Endothelial cell of umbilical vein (primary cell): ENCODE measurements around the gene SCRN1. TPM values are rescaled to one million over a fixed set of nuclear protein-coding genes. Genes with fewer than 3 reads are reported as not detected.

ENCODE experiments used
- BruUV-seq: library from RNA; stranded (reverse); fragments of 400-500 nt; replicated peaks from 2 replicates; lab custom pipeline; 2021; lab: Mats Ljungman, UMichigan
- CTCF ChIA-PET: fragments of 300-600, 350-600 bp; sonication (Branson Sonifier 250); formaldehyde crosslinking; loops from one replicate; lab custom pipeline; 2021; ENCODE audit warnings: antibody characterized with exemption, inconsistent platforms; lab: Charles Lee
- POLR2A ChIA-PET: fragments of 300-600, 350-600 bp; sonication (Branson Sonifier 250); formaldehyde crosslinking; loops from one replicate; lab custom pipeline; 2021; ENCODE audit warnings: antibody characterized with exemption, inconsistent platforms; lab: Charles Lee
- DNase-seq: peaks from one replicate; pipeline ENCODE4 v3.0.0-alpha.2; 2011; ENCODE audit warnings: low read depth, low spot score
- FAIRE-seq: peaks from 2 replicates; lab custom pipeline; 2011; peaks lifted over from hg19 to GRCh38; lab: Jason Lieb, UNC
- H2AFZ ChIP-seq: 2 replicates; pipeline ENCODE4 v1.6.0; 2012; ENCODE audit warnings: low read depth, low read length, control low read depth, inconsistent platforms
- H3K27ac ChIP-seq: 2 replicates; pipeline ENCODE4 v1.5.1; 2011; ENCODE audit warnings: low read depth, mild to moderate bottlenecking, control low read depth, low read length, moderate library complexity; ENCODE audit not compliant: insufficient read depth
- H3K27me3 ChIP-seq, 2 experiments: 2 replicates each; pipeline versions ENCODE4 v1.6.0 to v1.6.1; 2011; ENCODE audit warnings: low read length in 2 of 2, mixed read lengths in 1 of 2; ENCODE audit not compliant: control insufficient read depth in 2 of 2, insufficient read depth in 2 of 2
- H3K36me3 ChIP-seq, 2 experiments: 2 replicates in 1 of 2; 3 replicates in 1 of 2; pipeline ENCODE4 v1.5.1; 2011; ENCODE audit warnings: low read length in 2 of 2, mild to moderate bottlenecking in 1 of 2, moderate library complexity in 1 of 2; ENCODE audit not compliant: control insufficient read depth in 2 of 2, insufficient read depth in 2 of 2; ENCODE audit errors: extremely low read depth in 1 of 2
- H3K4me1 ChIP-seq: 3 replicates; pipeline ENCODE4 v1.5.1; 2011; ENCODE audit warnings: mild to moderate bottlenecking, low read length; ENCODE audit not compliant: control insufficient read depth, insufficient read depth; ENCODE audit errors: extremely low read depth
- H3K4me2 ChIP-seq: 2 replicates; pipeline ENCODE4 v1.6.1; 2011; ENCODE audit warnings: low read length, control low read depth, mixed read lengths; ENCODE audit not compliant: insufficient read depth
- H3K4me3 ChIP-seq, 3 experiments: fragments of 200-600 bp in 1 of 3; sonication (generic), shearing (Covaris generic) in 1 of 3; replicated peaks in 1 of 3; 2 replicates each; pipeline ENCODE4 v1.5.1; 2011 to 2016; ENCODE audit warnings: control low read depth in 3 of 3, low read length in 3 of 3, mild to moderate bottlenecking in 2 of 3, inconsistent platforms in 1 of 3, low read depth in 1 of 3, moderate library complexity in 1 of 3; ENCODE audit not compliant: insufficient read depth in 1 of 3
- H3K79me2 ChIP-seq: 2 replicates; pipeline ENCODE4 v1.6.0; 2012; ENCODE audit warnings: low read length, inconsistent platforms; ENCODE audit not compliant: control insufficient read depth, insufficient read depth
- H3K9ac ChIP-seq: replicated peaks from 2 replicates; pipeline ENCODE3; 2011; ENCODE audit warnings: low read length, control low read depth; ENCODE audit not compliant: insufficient read depth; ENCODE audit errors: extremely low read depth
- H3K9me1 ChIP-seq: replicated peaks from 3 replicates; pipeline ENCODE4 v1.6.0; 2011; ENCODE audit warnings: mild to moderate bottlenecking, low read length; ENCODE audit not compliant: control insufficient read depth, insufficient read depth; ENCODE audit errors: extremely low read depth
- H3K9me3 ChIP-seq: replicated peaks from 2 replicates; pipeline ENCODE4 v1.5.1; 2012; ENCODE audit warnings: low read length, inconsistent platforms; ENCODE audit not compliant: control insufficient read depth, insufficient read depth
- H4K20me1 ChIP-seq: replicated peaks from 2 replicates; pipeline ENCODE3; 2011; ENCODE audit warnings: mild to moderate bottlenecking, low read length; ENCODE audit not compliant: control insufficient read depth, insufficient read depth; ENCODE audit errors: extremely low read depth
- CTCF ChIP-seq, 2 donors: IDR thresholded peaks; 1 replicate in 1 of 2; 2 replicates in 1 of 2; pipeline ENCODE4 v1.5.1; 2011; ENCODE audit warnings: low read length in 2 of 2, mild to moderate bottlenecking in 2 of 2, moderate library complexity in 2 of 2, control low read depth in 1 of 2, inconsistent platforms in 1 of 2, low read depth in 1 of 2; ENCODE audit not compliant: insufficient read depth in 1 of 2; ENCODE audit errors: extremely low read depth in 1 of 2
- EZH2 ChIP-seq: IDR thresholded peaks from 2 replicates; pipeline ENCODE4 v1.6.1; 2012; ENCODE audit warnings: borderline replicate concordance, low read depth, mild to moderate bottlenecking, moderate library complexity, low read length, inconsistent platforms; ENCODE audit not compliant: severe bottlenecking
- FOS ChIP-seq: IDR thresholded peaks from 2 replicates; pipeline ENCODE4 v1.6.1; 2011; ENCODE audit warnings: mild to moderate bottlenecking, low read length, moderate library complexity, borderline replicate concordance; ENCODE audit not compliant: insufficient read depth
- GATA2 ChIP-seq: IDR thresholded peaks from 2 replicates; pipeline ENCODE4 v1.7.0; 2011; ENCODE audit warnings: low read depth, mild to moderate bottlenecking, moderate library complexity, mixed read lengths, low read length; ENCODE audit not compliant: insufficient read length, insufficient read depth
- JUN ChIP-seq: IDR thresholded peaks from 2 replicates; pipeline ENCODE4 v1.6.1; 2011; ENCODE audit warnings: borderline replicate concordance, low read depth; ENCODE audit not compliant: insufficient read length, insufficient read depth
- MAX ChIP-seq: IDR thresholded peaks from 2 replicates; pipeline ENCODE4 v1.6.1; 2011; ENCODE audit not compliant: insufficient read depth, insufficient read length
- MYC ChIP-seq: IDR thresholded peaks from one replicate; pipeline ENCODE4 v1.6.1; 2011; ENCODE audit warnings: mild to moderate bottlenecking, low read depth, low read length
- POLR2A ChIP-seq: IDR thresholded peaks from 2 replicates; pipeline ENCODE4 v1.6.1; 2012; ENCODE audit warnings: low read depth, mild to moderate bottlenecking, control low read depth, low read length
- POLR2AphosphoS5 ChIP-seq: IDR thresholded peaks from 2 replicates; pipeline ENCODE4 v1.6.1; 2012; ENCODE audit warnings: low read depth, mild to moderate bottlenecking, control low read depth, low read length, moderate library complexity; ENCODE audit not compliant: insufficient read depth
- dilution Hi-C: fragments of 300-500 bp; cut with MboI; formaldehyde crosslinking; loops from one replicate; pipeline ENCODE4 v1.15.0; 2019; ENCODE audit warnings: low sequenced_read_pairs; ENCODE audit not compliant: extremely low pct_ligation_motif_present
- intact Hi-C: fragments of 100-400 bp; cut with micrococcal nuclease; formaldehyde crosslinking; loops from one replicate; pipeline ENCODE4 v1.10.0; 2022
- polyA plus RNA-seq, 4 experiments: library from polyadenylated mRNA; depleted of rRNA in 3 of 4; stranded (reverse) in 3 of 4; unstranded in 1 of 4; fragments of >200 nt; gene quantifications; 2 replicates each; pipeline versions ENCODE4 v1.2.1 to v1.2.3, GENCODE V29; 2011 to 2012; ENCODE audit warnings: missing spikeins in 1 of 4
- total RNA-seq: library from RNA; stranded (reverse); gene quantifications from 2 replicates; pipeline ENCODE4 v1.2.3, GENCODE V29; 2021

The SCRN1 gene
- total and polyA plus RNA-seq, 2 donors (not counting 3 experiments of a cell fraction or from before 2014, with no cell fraction given), result 57.0 to 127 TPM

GRCh38 chr7:30027740-30028215, 38.2 kb upstream of the SCRN1 start:
- H3K4me2 ChIP-seq, result peak overlapping the region; percentile 99
- BruUV-seq, result no TSS peak
- ChIA-PET POLR2A (interaction anchor here (1.3 kb wide), 1 partner anchor 38 kb away, joined by 5 read pairs; the partner anchor contains the start of gene SCRN1), CTCF (interaction anchor here (1.0 to 1.4 kb wide), 4 partner anchors 8 to 536 kb away, joined by 3 to 5 read pairs (median 4); no protein-coding TSS in a partner anchor)
- H4K20me1 ChIP-seq, result peaks cover 9% of the 10 kb centered on the region
- intact Hi-C loops (loop anchor here (1.0 to 5.0 kb wide), 5 partner anchors 7 to 255 kb away; partner anchors contain the start of genes MTURN and ZNRF2), dilution Hi-C loops (no loop called here)
- H3K4me1 ChIP-seq, result peaks cover 39% of the 10 kb centered on the region
- H3K4me3 ChIP-seq, result peak overlapping the region; percentile 60 to 100 (median 99)
- H3K27me3 ChIP-seq, result no peaks in the 10 kb centered on the region
- no peaks in the 10 kb centered on the region for H3K9me3 ChIP-seq
- TF ChIP-seq MAX, result no peak
- TF ChIP-seq EZH2, result no peak
- TF ChIP-seq FOS, result no peak
- no peak for TF ChIP-seq MYC
- no peak for TF ChIP-seq CTCF (IDR thresholded peaks at IDR 0.05; ENCODE audit: extremely low read depth in 1 of 2, insufficient read depth in 1 of 2, low read depth in 1 of 2, low read length in 2 of 2)
- TF ChIP-seq POLR2A, result no peak
- no peak for TF ChIP-seq GATA2
- TF ChIP-seq POLR2AphosphoS5, result no peak
- TF ChIP-seq JUN, result no peak
- peak overlapping the region; percentile 99 for H2AFZ ChIP-seq
- peaks cover 45% of the 10 kb centered on the region for H3K79me2 ChIP-seq
- H3K36me3 ChIP-seq, result no peaks in the 10 kb centered on the region
- peak overlapping the region; percentile 46 for H3K9ac ChIP-seq
- peak overlapping the region; percentile 33 for H3K27ac ChIP-seq
- H3K9me1 ChIP-seq, result no peaks in the 10 kb centered on the region
- FAIRE-seq, result no peak
- DNase-seq, result no peak
